ENCODE results near the gene PRRG2.

The PRRG2 gene

GRCh38 chr19:49570997-49571676 is 10.0 kb upstream of the PRRG2 start:
- H3K9ac ChIP-seq (ENCODE audit: low read depth, low read length) = no peak overlapping the region

GRCh38 chr19:49573009-49573408 is 8.1 kb upstream of the PRRG2 start:
- H3K9ac ChIP-seq (ENCODE audit: low read depth, low read length) = no peak overlapping the region
- H3K9me3 ChIP-seq (ENCODE audit: control insufficient read depth, insufficient read depth, low read length) = no peaks in the 10 kb centered on the region
- no peaks in the 10 kb centered on the region for H3K27me3 ChIP-seq (ENCODE audit: control insufficient read depth, insufficient read depth, low read length)
- H3K36me3 ChIP-seq (ENCODE audit: control insufficient read depth, insufficient read depth, low read length) = peaks cover 24% of the 10 kb centered on the region
- H3K27ac ChIP-seq (ENCODE audit: low read depth, low read length) = no peak overlapping the region
- H3K4me3 ChIP-seq (ENCODE audit: low read depth, low read length) = no peak overlapping the region
- 0 out of 2 replicates have a peak, but pooled peaks cover 9% of the 10 kb centered on the region for H3K4me1 ChIP-seq (ENCODE audit: control insufficient read depth, insufficient read depth, low read length)

More at GRCh38 chr19:49570997-49571676, 10.0 kb upstream of the PRRG2 start:
- H3K27ac ChIP-seq (ENCODE audit: low read depth, low read length) = peak overlapping the region; percentile 51
- H3K27me3 ChIP-seq (ENCODE audit: control insufficient read depth, insufficient read depth, low read length) = no peaks in the 10 kb centered on the region
- no peaks in the 10 kb centered on the region for H3K9me3 ChIP-seq (ENCODE audit: control insufficient read depth, insufficient read depth, low read length)
- 0 out of 2 replicates have a peak, but pooled peaks cover 9% of the 10 kb centered on the region for H3K4me1 ChIP-seq (ENCODE audit: control insufficient read depth, insufficient read depth, low read length)
- H3K36me3 ChIP-seq (ENCODE audit: control insufficient read depth, insufficient read depth, low read length) = peaks cover 22% of the 10 kb centered on the region
- no peak overlapping the region for H3K4me3 ChIP-seq (ENCODE audit: low read depth, low read length)

GRCh38 chr19:49573425-49573824 is 7.7 kb upstream of the PRRG2 start:
- Histone ChIP-seq H3K9ac (ENCODE audit: low read depth, low read length) (no peak overlapping the region), H3K4me3 (ENCODE audit: low read depth, low read length) (no peak overlapping the region), H3K27me3 (ENCODE audit: control insufficient read depth, insufficient read depth, low read length) (no peaks in the 10 kb centered on the region), H3K36me3 (ENCODE audit: control insufficient read depth, insufficient read depth, low read length) (peaks cover 27% of the 10 kb centered on the region), H3K4me1 (ENCODE audit: control insufficient read depth, insufficient read depth, low read length) (0 out of 2 replicates have a peak, but pooled peaks cover 9% of the 10 kb centered on the region), H3K9me3 (ENCODE audit: control insufficient read depth, insufficient read depth, low read length) (no peaks in the 10 kb centered on the region), H3K27ac (ENCODE audit: low read depth, low read length) (no peak overlapping the region)

GRCh38 chr19:49574206-49574755 is 6.8 kb upstream of the PRRG2 start:
- H3K4me3 ChIP-seq (ENCODE audit: low read depth, low read length) = no peak overlapping the region
- H3K4me1 ChIP-seq (ENCODE audit: control insufficient read depth, insufficient read depth, low read length) = peaks cover 10% of the 10 kb centered on the region; the same call in 1 of the 2 replicates
- no peaks in the 10 kb centered on the region for H3K9me3 ChIP-seq (ENCODE audit: control insufficient read depth, insufficient read depth, low read length)
- H3K27ac ChIP-seq (ENCODE audit: low read depth, low read length) = no peak overlapping the region
- H3K27me3 ChIP-seq (ENCODE audit: control insufficient read depth, insufficient read depth, low read length) = no peaks in the 10 kb centered on the region
- H3K36me3 ChIP-seq (ENCODE audit: control insufficient read depth, insufficient read depth, low read length) = peaks cover 27% of the 10 kb centered on the region
- no peak overlapping the region for H3K9ac ChIP-seq (ENCODE audit: low read depth, low read length)

GRCh38 chr19:49579193-49579592 is 1.9 kb upstream of the PRRG2 start:
- no peaks in the 10 kb centered on the region for H3K27me3 ChIP-seq (ENCODE audit: control insufficient read depth, insufficient read depth, low read length)
- H3K36me3 ChIP-seq (ENCODE audit: control insufficient read depth, insufficient read depth, low read length) = peaks cover 17% of the 10 kb centered on the region
- H3K4me3 ChIP-seq (ENCODE audit: low read depth, low read length) = peak overlapping the region; percentile 88
- H3K9ac ChIP-seq (ENCODE audit: low read depth, low read length) = 0 out of 2 replicates have a peak overlapping the region, but pooled peaks have one; percentile 70
- H3K27ac ChIP-seq (ENCODE audit: low read depth, low read length) = no peak overlapping the region
- no peaks in the 10 kb centered on the region for H3K9me3 ChIP-seq (ENCODE audit: control insufficient read depth, insufficient read depth, low read length)
- peaks cover 11% of the 10 kb centered on the region for H3K4me1 ChIP-seq (ENCODE audit: control insufficient read depth, insufficient read depth, low read length)

GRCh38 chr19:49579947-49580263 is 1.2 kb upstream of the PRRG2 start:
- Histone ChIP-seq H3K27ac (ENCODE audit: low read depth, low read length) (peak overlapping the region; percentile 61), H3K4me3 (ENCODE audit: low read depth, low read length) (peak overlapping the region; percentile 88)

GRCh38 chr19:49580264-49581006 is 681 bp upstream of the PRRG2 start, which contains the start of gene NOSIP:
TSS of gene NOSIP (minus strand) at chr19:49580556. CDS start at chr19:49560691, 19,865 bp downstream.
- H3K4me3 ChIP-seq (ENCODE audit: low read depth, low read length) = peak within 1 kb of the TSS; percentile 88
- no peaks in the 10 kb centered on the region for H3K9me3 ChIP-seq (ENCODE audit: control insufficient read depth, insufficient read depth, low read length)
- no peaks in the 10 kb centered on the region for H3K27me3 ChIP-seq (ENCODE audit: control insufficient read depth, insufficient read depth, low read length)
- H3K36me3 ChIP-seq (ENCODE audit: control insufficient read depth, insufficient read depth, low read length) = peaks cover 9% of the 10 kb centered on the region
- peak within 1 kb of the TSS; percentile 61 for H3K27ac ChIP-seq (ENCODE audit: low read depth, low read length)
- H3K9ac ChIP-seq (ENCODE audit: low read depth, low read length) = peak within 1 kb of the TSS; percentile 70
- H3K4me1 ChIP-seq (ENCODE audit: control insufficient read depth, insufficient read depth, low read length) = peaks cover 15% of the 10 kb centered on the region

More at GRCh38 chr19:49579947-49580263, 1.2 kb upstream of the PRRG2 start:
- Histone ChIP-seq H3K9me3 (ENCODE audit: control insufficient read depth, insufficient read depth, low read length) (no peaks in the 10 kb centered on the region), H3K27me3 (ENCODE audit: control insufficient read depth, insufficient read depth, low read length) (no peaks in the 10 kb centered on the region), H3K4me1 (ENCODE audit: control insufficient read depth, insufficient read depth, low read length) (peaks cover 15% of the 10 kb centered on the region), H3K9ac (ENCODE audit: low read depth, low read length) (peak overlapping the region; percentile 70), H3K36me3 (ENCODE audit: control insufficient read depth, insufficient read depth, low read length) (peaks cover 12% of the 10 kb centered on the region)

GRCh38 chr19:49583239-49583638 is 2.1 kb downstream of the PRRG2 start:
- no peaks in the 10 kb centered on the region for H3K9me3 ChIP-seq (ENCODE audit: control insufficient read depth, insufficient read depth, low read length)
- H3K27ac ChIP-seq (ENCODE audit: low read depth, low read length) = no peak overlapping the region
- H3K9ac ChIP-seq (ENCODE audit: low read depth, low read length) = no peak overlapping the region
- 0 out of 2 replicates have a peak, but pooled peaks cover 1% of the 10 kb centered on the region for H3K36me3 ChIP-seq (ENCODE audit: control insufficient read depth, insufficient read depth, low read length)
- H3K4me1 ChIP-seq (ENCODE audit: control insufficient read depth, insufficient read depth, low read length) = peaks cover 15% of the 10 kb centered on the region
- no peak overlapping the region for H3K4me3 ChIP-seq (ENCODE audit: low read depth, low read length)
- no peaks in the 10 kb centered on the region for H3K27me3 ChIP-seq (ENCODE audit: control insufficient read depth, insufficient read depth, low read length)

GRCh38 chr19:49585023-49585422 is 3.9 kb downstream of the PRRG2 start:
- Histone ChIP-seq H3K27ac (ENCODE audit: low read depth, low read length) (no peak overlapping the region), H3K27me3 (ENCODE audit: control insufficient read depth, insufficient read depth, low read length) (no peaks in the 10 kb centered on the region), H3K9me3 (ENCODE audit: control insufficient read depth, insufficient read depth, low read length) (no peaks in the 10 kb centered on the region), H3K4me3 (ENCODE audit: low read depth, low read length) (no peak overlapping the region), H3K4me1 (ENCODE audit: control insufficient read depth, insufficient read depth, low read length) (peaks cover 9% of the 10 kb centered on the region), H3K36me3 (ENCODE audit: control insufficient read depth, insufficient read depth, low read length) (no peaks in the 10 kb centered on the region), H3K9ac (ENCODE audit: low read depth, low read length) (no peak overlapping the region)

- Histone ChIP-seq H3K4me1 (ENCODE audit: control insufficient read depth, insufficient read depth, low read length) (peaks cover 4% of the 10 kb centered on the region; the same call in 1 of the 2 replicates), H3K36me3 (ENCODE audit: control insufficient read depth, insufficient read depth, low read length) (no peaks in the 10 kb centered on the region), H3K9ac (ENCODE audit: low read depth, low read length) (no peak overlapping the region), H3K4me3 (ENCODE audit: low read depth, low read length) (no peak overlapping the region), H3K9me3 (ENCODE audit: control insufficient read depth, insufficient read depth, low read length) (no peaks in the 10 kb centered on the region), H3K27ac (ENCODE audit: low read depth, low read length) (no peak overlapping the region), H3K27me3 (ENCODE audit: control insufficient read depth, insufficient read depth, low read length) (no peaks in the 10 kb centered on the region)
These were observed 6.1 kb downstream of the PRRG2 start for GRCh38 chr19:49587227-49587626.

Data from HUES48 (cell line).